WTC11 (cell line): ENCODE results near the gene TRIML1. TPM values are rescaled to one million over a fixed set of nuclear protein-coding genes. Genes with fewer than 3 reads are reported as not detected.

Experiments used
- ATAC-seq: fragments of 200-7000 bp; cut with Tn5 transposase; 2 replicates; pipeline ENCODE4 v1.10.0; 2021; ENCODE audit warnings: mild to moderate bottlenecking, moderate library complexity
- CTCF ChIA-PET: fragments of 300-600 bp; sonication (Branson Sonifier 250); formaldehyde crosslinking; loops from one replicate; lab custom pipeline; 2021; ENCODE audit warnings: antibody characterized with exemption; lab: Charles Lee
- POLR2A ChIA-PET: fragments of 350-600 bp; sonication (Branson Sonifier 250); formaldehyde crosslinking; loops from one replicate; lab custom pipeline; 2021; ENCODE audit warnings: antibody characterized with exemption; lab: Charles Lee
- DNase-seq: peaks from one replicate; pipeline ENCODE4 v3.0.0; 2021; ENCODE audit warnings: low spot score
- H3K27ac Mint-ChIP-seq: 2 replicates; pipeline ENCODE4 v1.8.0; 2021; ENCODE audit warnings: mixed read lengths
- H3K27me3 Mint-ChIP-seq: 2 replicates; pipeline ENCODE4 v1.8.0; 2021; ENCODE audit warnings: low read depth, mild to moderate bottlenecking, moderate library complexity, mixed read lengths
- H3K36me3 Mint-ChIP-seq: 2 replicates; pipeline ENCODE4 v1.8.0; 2021; ENCODE audit warnings: mixed read lengths
- H3K4me1 Mint-ChIP-seq: 2 replicates; pipeline ENCODE4 v1.8.0; 2022; ENCODE audit warnings: mixed read lengths
- H3K4me3 Mint-ChIP-seq: 2 replicates; pipeline ENCODE4 v1.8.0; 2021; ENCODE audit warnings: mild to moderate bottlenecking, moderate library complexity, mixed read lengths
- H3K9me3 Mint-ChIP-seq: 2 replicates; pipeline ENCODE4 v1.8.0; 2021; ENCODE audit warnings: mixed read lengths
- CREB1 ChIP-seq: sonication (generic); formaldehyde crosslinking; IDR thresholded peaks from 2 replicates; pipeline ENCODE4 v1.8.0; 2023; ENCODE audit warnings: mild to moderate bottlenecking, missing genetic modification reagents
- EMX1 ChIP-seq: fragments of 250-450 bp; sonication (Bioruptor Pico); IDR thresholded peaks from 2 replicates; pipeline ENCODE4 v1.8.0; 2021; ENCODE audit warnings: mild to moderate bottlenecking
- GABPB1 ChIP-seq: sonication (generic); formaldehyde crosslinking; IDR thresholded peaks from 2 replicates; pipeline ENCODE4 v1.8.1; 2023; ENCODE audit warnings: mild to moderate bottlenecking, missing genetic modification reagents
- JAZF1 ChIP-seq: fragments of 250-450 bp; sonication (Bioruptor Pico); IDR thresholded peaks from 2 replicates; pipeline ENCODE4 v1.9.0; 2021; ENCODE audit warnings: moderate library complexity, mild to moderate bottlenecking, inconsistent platforms
- JUN ChIP-seq: sonication (generic); formaldehyde crosslinking; IDR thresholded peaks from 2 replicates; pipeline ENCODE4 v1.8.0; 2023; ENCODE audit warnings: mild to moderate bottlenecking, missing genetic modification reagents
- KAT7 ChIP-seq: sonication (generic); formaldehyde crosslinking; IDR thresholded peaks from 2 replicates; pipeline ENCODE4 v1.8.1; 2023; ENCODE audit warnings: missing genetic modification reagents, mild to moderate bottlenecking, borderline replicate concordance
- NFATC4 ChIP-seq: fragments of 250-450 bp; sonication (Bioruptor Pico); IDR thresholded peaks from 2 replicates; pipeline ENCODE4 v1.9.0; 2021; ENCODE audit warnings: mild to moderate bottlenecking
- NR3C1 ChIP-seq: sonication (generic); formaldehyde crosslinking; conservative IDR thresholded peaks from 2 replicates; pipeline ENCODE4 v1.8.1; 2023; ENCODE audit warnings: low read depth, mild to moderate bottlenecking, missing genetic modification reagents
- PRRX2 ChIP-seq: fragments of 250-450 bp; sonication (Bioruptor Pico); IDR thresholded peaks from 2 replicates; pipeline ENCODE4 v1.8.0; 2021; ENCODE audit warnings: mild to moderate bottlenecking
- RELA ChIP-seq: sonication (generic); formaldehyde crosslinking; IDR thresholded peaks from 2 replicates; pipeline ENCODE4 v1.8.1; 2022; ENCODE audit warnings: missing genetic modification reagents, mild to moderate bottlenecking, borderline replicate concordance
- SMAD3 ChIP-seq: sonication (generic); formaldehyde crosslinking; IDR thresholded peaks from 2 replicates; pipeline ENCODE4 v1.8.0; 2022; ENCODE audit warnings: missing genetic modification reagents, mild to moderate bottlenecking, borderline replicate concordance
- SOX15 ChIP-seq: fragments of 250-450 bp; sonication (Bioruptor Pico); IDR thresholded peaks from 2 replicates; pipeline ENCODE4 v1.9.0; 2021; ENCODE audit warnings: mild to moderate bottlenecking
- SP1 ChIP-seq: sonication (generic); formaldehyde crosslinking; conservative IDR thresholded peaks from 2 replicates; pipeline ENCODE4 v1.8.1; 2022; ENCODE audit warnings: missing genetic modification reagents
- TEAD1 ChIP-seq: sonication (generic); formaldehyde crosslinking; IDR thresholded peaks from 2 replicates; pipeline ENCODE4 v1.8.0; 2022; ENCODE audit warnings: mild to moderate bottlenecking, missing genetic modification reagents
- ZNF138 ChIP-seq: sonication (generic); formaldehyde crosslinking; conservative IDR thresholded peaks from 2 replicates; pipeline ENCODE4 v1.8.1; 2022; ENCODE audit warnings: mild to moderate bottlenecking, moderate library complexity, missing genetic modification reagents
- ZNF263 ChIP-seq: sonication (generic); formaldehyde crosslinking; IDR thresholded peaks from 2 replicates; pipeline ENCODE4 v1.8.1; 2022; ENCODE audit warnings: low read depth, mild to moderate bottlenecking, moderate library complexity, missing genetic modification reagents
- total RNA-seq: library from RNA; stranded (reverse); gene quantifications from 3 replicates; pipeline ENCODE4 v1.2.3, GENCODE V29; 2021
- TF ChIP-seq, protein P1 (sequence below): sonication (generic); formaldehyde crosslinking; IDR thresholded peaks from 2 replicates; pipeline ENCODE4 v1.8.0; 2022; ENCODE audit warnings: mild to moderate bottlenecking, missing genetic modification reagents
- TF ChIP-seq, protein P2 (sequence below): sonication (generic); formaldehyde crosslinking; IDR thresholded peaks from 2 replicates; pipeline ENCODE4 v1.8.1; 2022; ENCODE audit warnings: mild to moderate bottlenecking, missing genetic modification reagents, moderate library complexity, borderline replicate concordance
- TF ChIP-seq, protein P3 (sequence below): sonication (generic); formaldehyde crosslinking; conservative IDR thresholded peaks from 2 replicates; pipeline ENCODE4 v1.8.1; 2022; ENCODE audit warnings: mild to moderate bottlenecking, missing genetic modification reagents
- TF ChIP-seq, protein P4 (sequence below): sonication (generic); formaldehyde crosslinking; IDR thresholded peaks from 2 replicates; pipeline ENCODE4 v1.8.0; 2022; ENCODE audit warnings: mild to moderate bottlenecking, missing genetic modification reagents
- TF ChIP-seq, protein P5 (sequence below): sonication (generic); formaldehyde crosslinking; IDR thresholded peaks from 2 replicates; pipeline ENCODE4 v1.8.1; 2022; ENCODE audit warnings: missing genetic modification reagents, borderline replicate concordance
- TF ChIP-seq, protein P6 (sequence below): fragments of 250-450 bp; sonication (Bioruptor Pico); conservative IDR thresholded peaks from 2 replicates; pipeline ENCODE4 v1.9.0; 2021; ENCODE audit warnings: mild to moderate bottlenecking
- TF ChIP-seq, protein P7 (sequence below): fragments of 250-450 bp; sonication (Bioruptor Pico); IDR thresholded peaks from 2 replicates; pipeline ENCODE4 v1.9.0; 2021; ENCODE audit warnings: mild to moderate bottlenecking
- TF ChIP-seq, protein P8 (sequence below): sonication (generic); formaldehyde crosslinking; conservative IDR thresholded peaks from 2 replicates; pipeline ENCODE4 v1.8.1; 2023; ENCODE audit warnings: mild to moderate bottlenecking, low read depth, missing genetic modification reagents, moderate library complexity

The TRIML1 gene
- total RNA-seq, 1 experiment from 2014 or later = not detected

DNA sequence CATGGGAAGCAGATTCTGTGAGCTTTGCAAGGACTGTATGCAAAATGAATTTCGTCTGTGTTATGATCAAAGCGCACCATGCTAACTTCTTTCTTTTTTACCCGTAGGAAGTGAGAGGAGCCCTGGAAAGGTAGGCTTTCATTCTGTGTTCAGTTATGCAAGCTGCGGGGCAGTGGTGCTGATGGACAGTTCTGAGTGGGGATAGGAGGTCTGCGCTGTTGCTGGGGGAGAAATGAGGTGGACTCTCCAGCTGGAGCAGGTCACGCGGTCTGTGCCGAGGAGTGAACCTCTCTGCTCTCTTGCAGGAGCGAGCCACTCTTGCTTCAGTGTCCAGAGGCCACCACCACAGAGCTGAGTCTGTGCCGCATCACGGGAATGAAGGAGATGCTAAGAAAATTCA lies 4.5 kb downstream of the TRIML1 start:
- no peaks in the 10 kb centered on the region for H3K9me3 Mint-ChIP-seq
- no peak overlapping the region for H3K4me3 Mint-ChIP-seq
- no peak overlapping the region for H3K27ac Mint-ChIP-seq
- H3K4me1 Mint-ChIP-seq = peaks cover 15% of the 10 kb centered on the region
- ChIA-PET POLR2A (no interaction called here), CTCF (no interaction called here)
- ATAC-seq (no peak), DNase-seq (no peak)
- TF ChIP-seq, protein P1, sequence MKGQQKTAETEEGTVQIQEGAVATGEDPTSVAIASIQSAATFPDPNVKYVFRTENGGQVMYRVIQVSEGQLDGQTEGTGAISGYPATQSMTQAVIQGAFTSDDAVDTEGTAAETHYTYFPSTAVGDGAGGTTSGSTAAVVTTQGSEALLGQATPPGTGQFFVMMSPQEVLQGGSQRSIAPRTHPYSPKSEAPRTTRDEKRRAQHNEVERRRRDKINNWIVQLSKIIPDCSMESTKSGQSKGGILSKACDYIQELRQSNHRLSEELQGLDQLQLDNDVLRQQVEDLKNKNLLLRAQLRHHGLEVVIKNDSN (CRISPR knock-in tag) = no peak
- TF ChIP-seq NFATC4 (CRISPR knock-in tag) = no peak
- TF ChIP-seq, protein P2, sequence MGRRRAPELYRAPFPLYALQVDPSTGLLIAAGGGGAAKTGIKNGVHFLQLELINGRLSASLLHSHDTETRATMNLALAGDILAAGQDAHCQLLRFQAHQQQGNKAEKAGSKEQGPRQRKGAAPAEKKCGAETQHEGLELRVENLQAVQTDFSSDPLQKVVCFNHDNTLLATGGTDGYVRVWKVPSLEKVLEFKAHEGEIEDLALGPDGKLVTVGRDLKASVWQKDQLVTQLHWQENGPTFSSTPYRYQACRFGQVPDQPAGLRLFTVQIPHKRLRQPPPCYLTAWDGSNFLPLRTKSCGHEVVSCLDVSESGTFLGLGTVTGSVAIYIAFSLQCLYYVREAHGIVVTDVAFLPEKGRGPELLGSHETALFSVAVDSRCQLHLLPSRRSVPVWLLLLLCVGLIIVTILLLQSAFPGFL = no peak
- TF ChIP-seq, protein P3, sequence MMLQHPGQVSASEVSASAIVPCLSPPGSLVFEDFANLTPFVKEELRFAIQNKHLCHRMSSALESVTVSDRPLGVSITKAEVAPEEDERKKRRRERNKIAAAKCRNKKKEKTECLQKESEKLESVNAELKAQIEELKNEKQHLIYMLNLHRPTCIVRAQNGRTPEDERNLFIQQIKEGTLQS (CRISPR knock-in tag) = no peak
- no peak for TF ChIP-seq CREB1 (CRISPR knock-in tag)
- TF ChIP-seq RELA = no peak
- TF ChIP-seq, protein P4, sequence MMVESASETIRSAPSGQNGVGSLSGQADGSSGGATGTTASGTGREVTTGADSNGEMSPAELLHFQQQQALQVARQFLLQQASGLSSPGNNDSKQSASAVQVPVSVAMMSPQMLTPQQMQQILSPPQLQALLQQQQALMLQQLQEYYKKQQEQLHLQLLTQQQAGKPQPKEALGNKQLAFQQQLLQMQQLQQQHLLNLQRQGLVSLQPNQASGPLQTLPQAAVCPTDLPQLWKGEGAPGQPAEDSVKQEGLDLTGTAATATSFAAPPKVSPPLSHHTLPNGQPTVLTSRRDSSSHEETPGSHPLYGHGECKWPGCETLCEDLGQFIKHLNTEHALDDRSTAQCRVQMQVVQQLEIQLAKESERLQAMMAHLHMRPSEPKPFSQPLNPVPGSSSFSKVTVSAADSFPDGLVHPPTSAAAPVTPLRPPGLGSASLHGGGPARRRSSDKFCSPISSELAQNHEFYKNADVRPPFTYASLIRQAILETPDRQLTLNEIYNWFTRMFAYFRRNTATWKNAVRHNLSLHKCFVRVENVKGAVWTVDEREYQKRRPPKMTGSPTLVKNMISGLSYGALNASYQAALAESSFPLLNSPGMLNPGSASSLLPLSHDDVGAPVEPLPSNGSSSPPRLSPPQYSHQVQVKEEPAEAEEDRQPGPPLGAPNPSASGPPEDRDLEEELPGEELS (CRISPR knock-in tag) = no peak
- TF ChIP-seq, protein P5, sequence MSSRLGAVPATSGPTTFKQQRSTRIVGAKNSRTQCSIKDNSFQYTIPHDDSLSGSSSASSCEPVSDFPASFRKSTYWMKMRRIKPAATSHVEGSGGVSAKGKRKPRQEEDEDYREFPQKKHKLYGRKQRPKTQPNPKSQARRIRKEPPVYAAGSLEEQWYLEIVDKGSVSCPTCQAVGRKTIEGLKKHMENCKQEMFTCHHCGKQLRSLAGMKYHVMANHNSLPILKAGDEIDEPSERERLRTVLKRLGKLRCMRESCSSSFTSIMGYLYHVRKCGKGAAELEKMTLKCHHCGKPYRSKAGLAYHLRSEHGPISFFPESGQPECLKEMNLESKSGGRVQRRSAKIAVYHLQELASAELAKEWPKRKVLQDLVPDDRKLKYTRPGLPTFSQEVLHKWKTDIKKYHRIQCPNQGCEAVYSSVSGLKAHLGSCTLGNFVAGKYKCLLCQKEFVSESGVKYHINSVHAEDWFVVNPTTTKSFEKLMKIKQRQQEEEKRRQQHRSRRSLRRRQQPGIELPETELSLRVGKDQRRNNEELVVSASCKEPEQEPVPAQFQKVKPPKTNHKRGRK (CRISPR knock-in tag) = no peak
- TF ChIP-seq JAZF1 (CRISPR knock-in tag) = no peak
- no peak for TF ChIP-seq EMX1 (CRISPR knock-in tag)
- no peak for TF ChIP-seq GABPB1
- TF ChIP-seq SP1 = no peak
- TF ChIP-seq, protein P6, sequence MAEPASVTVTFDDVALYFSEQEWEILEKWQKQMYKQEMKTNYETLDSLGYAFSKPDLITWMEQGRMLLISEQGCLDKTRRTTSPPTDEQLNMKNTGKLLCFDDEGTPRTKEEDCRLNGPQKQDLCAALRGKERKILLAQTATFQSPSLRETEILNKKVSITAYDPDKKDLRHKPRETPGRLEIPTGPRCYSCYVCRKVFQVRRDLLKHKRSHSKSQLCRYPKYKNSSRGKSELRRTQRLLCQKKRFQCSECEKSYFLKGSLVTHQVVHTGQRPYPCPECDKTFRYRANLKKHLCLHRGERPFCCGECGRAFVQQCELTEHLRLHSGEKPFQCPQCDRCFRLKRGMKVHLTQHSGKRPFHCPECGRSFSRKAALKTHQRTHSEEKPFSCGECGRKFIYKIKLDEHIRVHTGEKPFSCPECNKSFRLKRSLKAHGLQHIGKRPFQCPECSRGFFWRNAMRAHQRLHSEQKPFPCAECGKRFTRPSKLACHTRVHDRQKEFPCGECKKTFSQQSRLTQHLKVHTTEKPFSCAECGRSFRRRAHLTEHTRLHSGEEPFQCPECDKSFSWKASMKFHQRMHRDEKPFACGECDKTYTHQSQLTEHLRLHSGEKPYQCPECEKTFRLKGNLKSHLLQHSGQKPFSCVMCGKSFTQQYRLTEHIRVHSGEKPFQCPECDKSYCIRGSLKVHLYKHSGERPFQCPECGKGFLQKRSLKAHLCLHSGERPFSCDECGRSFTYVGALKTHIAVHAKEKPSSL = no peak
- no peak for TF ChIP-seq KAT7 (CRISPR knock-in tag)
- no peaks in the 10 kb centered on the region for H3K27me3 Mint-ChIP-seq
- H3K36me3 Mint-ChIP-seq = no peaks in the 10 kb centered on the region

DNA sequence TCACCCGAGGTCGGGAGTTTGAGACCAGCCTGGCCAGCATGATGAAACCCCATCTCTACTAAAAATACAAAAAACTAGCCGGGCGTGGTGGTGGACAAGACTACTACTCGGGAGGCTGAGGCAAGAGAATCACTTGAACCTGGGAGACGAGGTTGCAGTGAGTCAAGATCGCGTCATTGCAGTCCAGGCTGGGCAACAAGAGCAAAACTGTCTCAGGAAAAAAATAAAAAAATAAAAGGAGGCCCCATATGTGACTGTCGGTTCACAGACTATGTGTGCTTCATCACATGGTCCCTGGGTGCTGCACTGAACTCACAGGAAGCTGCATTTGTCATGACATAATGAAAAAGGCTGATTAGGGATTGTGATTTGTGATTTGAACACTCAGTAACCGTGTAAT lies 6.4 kb downstream of the TRIML1 start:
- Mint-ChIP-seq H3K4me3 (no peak overlapping the region), H3K27ac (no peak overlapping the region), H3K27me3 (no peaks in the 10 kb centered on the region), H3K36me3 (peaks cover 3% of the 10 kb centered on the region), H3K9me3 (peaks cover 4% of the 10 kb centered on the region; the same call in 1 of the 2 replicates), H3K4me1 (peaks cover 8% of the 10 kb centered on the region)
- ChIA-PET POLR2A (no interaction called here), CTCF (no interaction called here)
- no peak for DNase-seq
- ATAC-seq = no peak
- TF ChIP-seq, protein P1 (CRISPR knock-in tag) = no peak
- no peak for TF ChIP-seq NR3C1
- TF ChIP-seq, protein P7, sequence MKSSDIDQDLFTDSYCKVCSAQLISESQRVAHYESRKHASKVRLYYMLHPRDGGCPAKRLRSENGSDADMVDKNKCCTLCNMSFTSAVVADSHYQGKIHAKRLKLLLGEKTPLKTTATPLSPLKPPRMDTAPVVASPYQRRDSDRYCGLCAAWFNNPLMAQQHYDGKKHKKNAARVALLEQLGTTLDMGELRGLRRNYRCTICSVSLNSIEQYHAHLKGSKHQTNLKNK (CRISPR knock-in tag) = no peak
- TF ChIP-seq ZNF263 (CRISPR knock-in tag) = no peak
- no peak for TF ChIP-seq TEAD1 (CRISPR knock-in tag)
- no peak for TF ChIP-seq ZNF138 (CRISPR knock-in tag)
- TF ChIP-seq, protein P8, sequence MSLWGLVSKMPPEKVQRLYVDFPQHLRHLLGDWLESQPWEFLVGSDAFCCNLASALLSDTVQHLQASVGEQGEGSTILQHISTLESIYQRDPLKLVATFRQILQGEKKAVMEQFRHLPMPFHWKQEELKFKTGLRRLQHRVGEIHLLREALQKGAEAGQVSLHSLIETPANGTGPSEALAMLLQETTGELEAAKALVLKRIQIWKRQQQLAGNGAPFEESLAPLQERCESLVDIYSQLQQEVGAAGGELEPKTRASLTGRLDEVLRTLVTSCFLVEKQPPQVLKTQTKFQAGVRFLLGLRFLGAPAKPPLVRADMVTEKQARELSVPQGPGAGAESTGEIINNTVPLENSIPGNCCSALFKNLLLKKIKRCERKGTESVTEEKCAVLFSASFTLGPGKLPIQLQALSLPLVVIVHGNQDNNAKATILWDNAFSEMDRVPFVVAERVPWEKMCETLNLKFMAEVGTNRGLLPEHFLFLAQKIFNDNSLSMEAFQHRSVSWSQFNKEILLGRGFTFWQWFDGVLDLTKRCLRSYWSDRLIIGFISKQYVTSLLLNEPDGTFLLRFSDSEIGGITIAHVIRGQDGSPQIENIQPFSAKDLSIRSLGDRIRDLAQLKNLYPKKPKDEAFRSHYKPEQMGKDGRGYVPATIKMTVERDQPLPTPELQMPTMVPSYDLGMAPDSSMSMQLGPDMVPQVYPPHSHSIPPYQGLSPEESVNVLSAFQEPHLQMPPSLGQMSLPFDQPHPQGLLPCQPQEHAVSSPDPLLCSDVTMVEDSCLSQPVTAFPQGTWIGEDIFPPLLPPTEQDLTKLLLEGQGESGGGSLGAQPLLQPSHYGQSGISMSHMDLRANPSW = no peak
- no peak for TF ChIP-seq JUN (CRISPR knock-in tag)
- no peak for TF ChIP-seq SMAD3
- no peak for TF ChIP-seq SOX15 (CRISPR knock-in tag)
- no peak for TF ChIP-seq PRRX2 (CRISPR knock-in tag)
